Neuronal stem cell (in vitro differentiated cells): Measurements from ENCODE around the gene PGAP6.
A peak's percentile ranks its signal among the peaks of the same experiment; 100 is the strongest.
"Not testable (repeated sequence)": the region's sequence is repeated elsewhere in the genome, so short reads cannot be mapped to it uniquely, and the experiment has no call there.

Experiments used
- DNase-seq: peaks from one replicate; pipeline ENCODE4 v3.0.0-alpha.2; 2013; ENCODE audit warnings: low spot score
- H2AFZ ChIP-seq: one replicate; pipeline ENCODE4 v1.6.1; 2013; ENCODE audit warnings: mild to moderate bottlenecking, low read length, inconsistent platforms
- H2AK5ac ChIP-seq: 2 replicates; pipeline ENCODE4 v1.6.1; 2013; ENCODE audit warnings: low read depth, mild to moderate bottlenecking, inconsistent platforms, low read length, moderate library complexity, mixed read lengths
- H2BK120ac ChIP-seq: 2 replicates; pipeline ENCODE4 v1.6.1; 2013; ENCODE audit warnings: low read depth, mild to moderate bottlenecking, inconsistent platforms, low read length, moderate library complexity, mixed read lengths
- H2BK12ac ChIP-seq: one replicate; pipeline ENCODE4 v1.6.1; 2013; ENCODE audit warnings: low read length, inconsistent platforms
- H2BK15ac ChIP-seq: 2 replicates; pipeline ENCODE4 v1.6.1; 2013; ENCODE audit warnings: mild to moderate bottlenecking, low read length, inconsistent platforms, mixed read lengths
- H2BK5ac ChIP-seq: one replicate; pipeline ENCODE4 v1.6.1; 2013; ENCODE audit warnings: inconsistent platforms, mild to moderate bottlenecking, low read length, moderate library complexity
- H3K14ac ChIP-seq: one replicate; pipeline ENCODE4 v1.6.1; 2013; ENCODE audit warnings: low read length, inconsistent platforms
- H3K18ac ChIP-seq: 2 replicates; pipeline ENCODE4 v1.6.1; 2013; ENCODE audit warnings: low read length, inconsistent platforms
- H3K23ac ChIP-seq: 2 replicates; pipeline ENCODE4 v1.6.1; 2013; ENCODE audit warnings: low read depth, mild to moderate bottlenecking, mixed read lengths, low read length, inconsistent platforms; ENCODE audit not compliant: poor library complexity
- H3K27ac ChIP-seq: replicated peaks from 3 replicates; pipeline ENCODE4 v1.5.1; 2013; ENCODE audit warnings: low read length, inconsistent platforms
- H3K27me3 ChIP-seq, 3 experiments: 2 replicates each; pipeline ENCODE4 v1.6.1; 2013; ENCODE audit warnings: low read length in 3 of 3, mild to moderate bottlenecking in 2 of 3, inconsistent platforms in 1 of 3, low read depth in 1 of 3, mixed read lengths in 1 of 3, moderate library complexity in 1 of 3; ENCODE audit not compliant: control insufficient read depth in 3 of 3, insufficient read depth in 3 of 3
- H3K36me3 ChIP-seq, 2 donors: replicated peaks in 1 of 2; 2 replicates each; pipeline ENCODE4 v1.6.1; 2013; ENCODE audit warnings: low read length in 2 of 2; ENCODE audit not compliant: control insufficient read depth in 2 of 2, insufficient read depth in 2 of 2
- H3K4ac ChIP-seq: 2 replicates; pipeline ENCODE4 v1.6.1; 2013; ENCODE audit warnings: inconsistent platforms, mild to moderate bottlenecking, low read length, moderate library complexity
- H3K4me1 ChIP-seq, 2 donors: 1 replicate in 1 of 2; 2 replicates in 1 of 2; pipeline ENCODE4 v1.6.1; 2013; ENCODE audit warnings: low read length in 2 of 2, low read depth in 1 of 2; ENCODE audit not compliant: control insufficient read depth in 2 of 2, insufficient read depth in 1 of 2
- H3K4me2 ChIP-seq: one replicate; pipeline ENCODE4 v1.6.1; 2013; ENCODE audit warnings: mild to moderate bottlenecking, low read length, inconsistent platforms; ENCODE audit not compliant: insufficient read depth, poor library complexity, severe bottlenecking
- H3K4me3 ChIP-seq, 2 donors: 2 replicates each; pipeline ENCODE4 v1.5.1; 2013; ENCODE audit warnings: low read length in 2 of 2, mild to moderate bottlenecking in 2 of 2, inconsistent platforms in 1 of 2, moderate library complexity in 1 of 2
- H3K79me1 ChIP-seq: one replicate; pipeline ENCODE4 v1.6.1; 2013; ENCODE audit warnings: low read depth, mild to moderate bottlenecking, inconsistent platforms, low read length, moderate library complexity
- H3K9ac ChIP-seq: one replicate; pipeline ENCODE4 v1.6.1; 2013; ENCODE audit warnings: mild to moderate bottlenecking, low read depth, low read length, inconsistent platforms; ENCODE audit not compliant: poor library complexity
- H3K9me3 ChIP-seq, 2 donors: replicated peaks in 1 of 2; 2 replicates each; pipeline versions ENCODE3 to v1.6.1; 2013; ENCODE audit warnings: low read length in 2 of 2, mild to moderate bottlenecking in 2 of 2, inconsistent platforms in 1 of 2, low read depth in 1 of 2, mixed read lengths in 1 of 2, moderate library complexity in 1 of 2; ENCODE audit not compliant: control insufficient read depth in 2 of 2, insufficient read depth in 1 of 2
- H4K8ac ChIP-seq: one replicate; pipeline ENCODE4 v1.6.1; 2013; ENCODE audit warnings: low read depth, mild to moderate bottlenecking, inconsistent platforms, low read length, moderate library complexity
- H4K91ac ChIP-seq: one replicate; pipeline ENCODE4 v1.6.1; 2013; ENCODE audit warnings: low read length, low read depth, mild to moderate bottlenecking, inconsistent platforms; ENCODE audit not compliant: poor library complexity
- WGBS, 2 donors: extraction: QIAGEN DNeasy Blood & Tissue Kit; methylation state at CpG; one replicate each; pipeline ENCODE4 v1.1.7; 2013; ENCODE audit warnings: missing lambda C conversion rate in 2 of 2, mixed read lengths in 1 of 2; ENCODE audit not compliant: insufficient read length in 2 of 2, insufficient replicate concordance in 1 of 2; ENCODE audit errors: extremely low coverage in 2 of 2; 5-methylcytosine and 5-hydroxymethylcytosine counted together

PGAP6 gene

GRCh38 chr16:363766-364490 lies 17.9 kb downstream of the PGAP6 start:
- Histone ChIP-seq H3K14ac (no peak overlapping the region), H3K79me1 (no peaks in the 10 kb centered on the region), H2BK15ac (peak overlapping the region; percentile 64), H3K27me3 (peaks cover 0 to 2% (median 0%) of the 10 kb centered on the region in 3 experiments), H2BK120ac (peak overlapping the region; percentile 72), H3K4ac (no peak overlapping the region), H3K23ac (peak overlapping the region; percentile 73), H3K4me2 (no peak overlapping the region), H3K27ac (no peak overlapping the region), H4K8ac (no peak overlapping the region), H3K9ac (no peak overlapping the region), H2AK5ac (peak overlapping the region; percentile 98), H2AFZ (peak overlapping the region; percentile 1), H4K91ac (no peak overlapping the region), H2BK12ac (no peak overlapping the region), H3K4me1 (peaks cover 0 to 11% of the 10 kb centered on the region in 2 donors), H3K9me3 (no peaks in the 10 kb centered on the region), H2BK5ac (no peak overlapping the region), H3K18ac (no peak overlapping the region), H3K4me3 (no peak overlapping the region), H3K36me3 (peaks cover 21 to 29% of the 10 kb centered on the region in 2 donors)
- WGBS, 2 donors: no CpG with 5 or more reads among the region's 24 CpGs
- DNase-seq: no peak

- Histone ChIP-seq H2BK15ac (peak overlapping the region; percentile 64), H3K4me3 (no peak overlapping the region), H3K23ac (peak overlapping the region; percentile 73), H3K4me1 (peaks cover 0 to 11% of the 10 kb centered on the region in 2 donors), H2BK5ac (no peak overlapping the region), H3K4me2 (no peak overlapping the region), H3K9me3 (no peaks in the 10 kb centered on the region), H3K27ac (no peak overlapping the region), H3K36me3 (peaks cover 15 to 22% of the 10 kb centered on the region in 2 donors), H2AK5ac (peak overlapping the region; percentile 98), H3K4ac (no peak overlapping the region), H4K91ac (no peak overlapping the region), H4K8ac (no peak overlapping the region), H2AFZ (peak overlapping the region; percentile 1), H3K18ac (peak overlapping the region; percentile 57), H2BK12ac (peak overlapping the region; percentile 73), H3K79me1 (no peaks in the 10 kb centered on the region), H3K14ac (no peak overlapping the region), H3K9ac (peak overlapping the region; percentile 70), H3K27me3 (peaks cover 0 to 2% (median 0%) of the 10 kb centered on the region in 3 experiments), H2BK120ac (peak overlapping the region; percentile 72)
- DNase-seq: no peak
- WGBS, 2 donors: no CpG with 5 or more reads among the region's 20 CpGs
Measured at GRCh38 chr16:363110-363765, 18.5 kb downstream of the PGAP6 start.

- Histone ChIP-seq H4K91ac (peak overlapping the region; percentile 79), H2AFZ (peak overlapping the region; percentile 60), H3K36me3 (peaks cover 9 to 16% of the 10 kb centered on the region in 2 donors), H3K4me1 (peaks cover 0 to 11% of the 10 kb centered on the region in 2 donors), H3K18ac (peak overlapping the region; percentile 53), H3K23ac (peak overlapping the region; percentile 93), H2BK12ac (peak overlapping the region; percentile 73)
- WGBS, 2 donors: no CpG with 5 or more reads among the region's 24 CpGs
- not testable (repeated sequence) for H3K9me3 ChIP-seq, H3K4ac ChIP-seq, H4K8ac ChIP-seq, H3K9ac ChIP-seq, H3K27me3 ChIP-seq, H2BK120ac ChIP-seq, H3K4me3 ChIP-seq, H2BK5ac ChIP-seq, DNase-seq, H3K27ac ChIP-seq, H3K4me2 ChIP-seq, H3K79me1 ChIP-seq, H3K14ac ChIP-seq, H2BK15ac ChIP-seq, H2AK5ac ChIP-seq
Measured at GRCh38 chr16:362702-362999, 19.1 kb downstream of the PGAP6 start.
